NOMO-1 (cell line): Measurements from ENCODE around the gene NINJ1.

Source experiments
- DNase-seq, 2 experiments: peaks; one replicate each; lab custom pipeline; 2025; ENCODE audit not compliant: unreplicated experiment in 2 of 2; lab: John Stamatoyannopoulos, UW

NINJ1 gene

GRCh38 chr9:93091056-93091452 lies 43.0 kb downstream of the NINJ1 start:
- DNase-seq = no peak

GRCh38 chr9:93090091-93090655 lies 43.9 kb downstream of the NINJ1 start:
- DNase-seq = no peak

GRCh38 chr9:93089481-93089991 lies 44.5 kb downstream of the NINJ1 start:
- DNase-seq = no peak

GRCh38 chr9:93089024-93089423 lies 45.0 kb downstream of the NINJ1 start:
- no peak for DNase-seq

- no peak for DNase-seq
Observed at GRCh38 chr9:93088656-93089015, 45.4 kb downstream of the NINJ1 start.

GRCh38 chr9:93087971-93088655 lies 45.9 kb downstream of the NINJ1 start:
- no peak for DNase-seq

- DNase-seq = no peak
Observed at GRCh38 chr9:93086447-93087224, 47.4 kb downstream of the NINJ1 start.

GRCh38 chr9:93085676-93086075 lies 48.4 kb downstream of the NINJ1 start:
- DNase-seq = no peak

GRCh38 chr9:93084471-93084881 lies 49.6 kb downstream of the NINJ1 start:
- DNase-seq = no peak

GRCh38 chr9:93083592-93084470 lies 50.2 kb downstream of the NINJ1 start:
- DNase-seq = no peak

- no peak for DNase-seq
Observed at GRCh38 chr9:93082841-93083411, 51.1 kb downstream of the NINJ1 start.

- no peak for DNase-seq
Observed at GRCh38 chr9:93081931-93082330, 52.1 kb downstream of the NINJ1 start.

- no peak for DNase-seq
Observed at GRCh38 chr9:93081081-93081529, 52.9 kb downstream of the NINJ1 start.

GRCh38 chr9:93080406-93080805 lies 53.6 kb downstream of the NINJ1 start:
- no peak for DNase-seq

- no peak for DNase-seq
Observed at GRCh38 chr9:93079371-93079770, 54.7 kb downstream of the NINJ1 start.

GRCh38 chr9:93077811-93078210 lies 56.2 kb downstream of the NINJ1 start:
- DNase-seq = no peak

GRCh38 chr9:93077367-93077766 lies 56.7 kb downstream of the NINJ1 start:
- no peak for DNase-seq

GRCh38 chr9:93076792-93077128 lies 57.3 kb downstream of the NINJ1 start:
- DNase-seq = no peak

GRCh38 chr9:93076101-93076791 lies 57.8 kb downstream of the NINJ1 start:
- no peak for DNase-seq

- DNase-seq = no peak
Observed at GRCh38 chr9:93072383-93072795, 61.7 kb downstream of the NINJ1 start.
